ENCODE results near the gene MYBPC1.

MYBPC1 gene

GRCh38 chr12:101690544-101691098, 95.8 kb downstream of the MYBPC1 start:
- Histone ChIP-seq H3K4me2 (ENCODE audit: low read depth, low read length, poor library complexity, severe bottlenecking) (no peak overlapping the region), H4K20me1 (ENCODE audit: insufficient read depth, low read length, poor library complexity, severe bottlenecking) (no peaks in the 10 kb centered on the region), H3F3A (ENCODE audit: low read depth) (no peaks in the 10 kb centered on the region), H3K9ac (ENCODE audit: low read depth, low read length, poor library complexity, severe bottlenecking) (no peak overlapping the region), H2AFZ (ENCODE audit: low read length) (no peak overlapping the region), H3K27me3 (ENCODE audit: insufficient read depth, low read length, poor library complexity, severe bottlenecking) (no peaks in the 10 kb centered on the region), H3K79me2 (ENCODE audit: insufficient read depth, low read length) (no peaks in the 10 kb centered on the region), H3K9me2 (replicated peaks; ENCODE audit: low read depth, low read length) (no peaks in the 10 kb centered on the region), H3K4me1 (ENCODE audit: insufficient read depth, low read length, poor library complexity, severe bottlenecking) (no peaks in the 10 kb centered on the region), H3K36me3 (ENCODE audit: insufficient read depth, low read length) (no peaks in the 10 kb centered on the region), H3K9me3 (ENCODE audit: insufficient read depth, low read depth, low read length) (no peaks in the 10 kb centered on the region), H3K4me3 (ENCODE audit: low read length, poor library complexity, severe bottlenecking) (no peak overlapping the region)
- TF ChIP-seq, protein P1, sequence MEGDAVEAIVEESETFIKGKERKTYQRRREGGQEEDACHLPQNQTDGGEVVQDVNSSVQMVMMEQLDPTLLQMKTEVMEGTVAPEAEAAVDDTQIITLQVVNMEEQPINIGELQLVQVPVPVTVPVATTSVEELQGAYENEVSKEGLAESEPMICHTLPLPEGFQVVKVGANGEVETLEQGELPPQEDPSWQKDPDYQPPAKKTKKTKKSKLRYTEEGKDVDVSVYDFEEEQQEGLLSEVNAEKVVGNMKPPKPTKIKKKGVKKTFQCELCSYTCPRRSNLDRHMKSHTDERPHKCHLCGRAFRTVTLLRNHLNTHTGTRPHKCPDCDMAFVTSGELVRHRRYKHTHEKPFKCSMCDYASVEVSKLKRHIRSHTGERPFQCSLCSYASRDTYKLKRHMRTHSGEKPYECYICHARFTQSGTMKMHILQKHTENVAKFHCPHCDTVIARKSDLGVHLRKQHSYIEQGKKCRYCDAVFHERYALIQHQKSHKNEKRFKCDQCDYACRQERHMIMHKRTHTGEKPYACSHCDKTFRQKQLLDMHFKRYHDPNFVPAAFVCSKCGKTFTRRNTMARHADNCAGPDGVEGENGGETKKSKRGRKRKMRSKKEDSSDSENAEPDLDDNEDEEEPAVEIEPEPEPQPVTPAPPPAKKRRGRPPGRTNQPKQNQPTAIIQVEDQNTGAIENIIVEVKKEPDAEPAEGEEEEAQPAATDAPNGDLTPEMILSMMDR (conservative IDR thresholded peaks at IDR 0.05; ENCODE audit: low read length): no peak
- TF ChIP-seq EZH2phosphoT487 (IDR thresholded peaks at IDR 0.05; ENCODE audit: borderline replicate concordance): no peak

DNA sequence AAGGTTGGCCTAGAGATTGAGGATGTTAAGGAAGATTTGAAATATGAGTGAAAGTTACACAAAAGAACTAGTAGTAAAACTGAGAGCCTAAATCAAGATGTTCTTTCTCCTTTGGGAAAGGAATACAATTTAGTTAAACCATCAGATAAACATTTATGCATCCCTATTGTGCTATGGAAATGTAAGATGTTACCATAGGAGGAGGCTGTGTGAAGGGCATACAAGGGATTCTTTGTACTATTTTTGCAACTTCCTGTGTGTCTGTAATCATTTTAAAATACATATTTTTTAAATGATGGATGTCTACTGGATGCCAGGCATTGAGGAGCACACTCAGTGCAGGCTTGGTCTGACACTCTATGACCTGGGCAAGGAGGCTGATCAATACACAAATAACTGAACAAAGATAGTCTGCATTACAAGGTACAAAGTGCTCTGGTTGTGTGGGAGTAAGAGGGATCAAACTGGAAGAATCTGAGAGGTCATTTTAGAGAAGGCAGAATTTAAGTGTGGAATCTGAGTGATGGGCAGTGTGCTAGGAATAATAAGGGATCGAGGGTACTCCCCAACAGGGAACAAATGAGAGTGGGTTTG, 96.8 kb downstream of the MYBPC1 start:
- Histone ChIP-seq H3K9me3 (ENCODE audit: insufficient read depth, low read depth, low read length) (no peaks in the 10 kb centered on the region), H2AFZ (ENCODE audit: low read length) (peak overlapping the region; percentile 41; the same call in 1 of the 2 replicates), H3K4me1 (ENCODE audit: insufficient read depth, low read length, poor library complexity, severe bottlenecking) (peaks cover 5% of the 10 kb centered on the region), H3F3A (ENCODE audit: low read depth) (no peaks in the 10 kb centered on the region), H3K9me2 (replicated peaks; ENCODE audit: low read depth, low read length) (no peaks in the 10 kb centered on the region), H4K20me1 (ENCODE audit: insufficient read depth, low read length, poor library complexity, severe bottlenecking) (no peaks in the 10 kb centered on the region), H3K4me3 (ENCODE audit: low read length, poor library complexity, severe bottlenecking) (no peak overlapping the region), H3K27me3 (ENCODE audit: insufficient read depth, low read length, poor library complexity, severe bottlenecking) (no peaks in the 10 kb centered on the region), H3K79me2 (ENCODE audit: insufficient read depth, low read length) (peaks cover 4% of the 10 kb centered on the region; the same call in 1 of the 2 replicates), H3K9ac (ENCODE audit: low read depth, low read length, poor library complexity, severe bottlenecking) (no peak overlapping the region), H3K4me2 (ENCODE audit: low read depth, low read length, poor library complexity, severe bottlenecking) (no peak overlapping the region), H3K36me3 (ENCODE audit: insufficient read depth, low read length) (no peaks in the 10 kb centered on the region)
- TF ChIP-seq EZH2phosphoT487 (IDR thresholded peaks at IDR 0.05; ENCODE audit: borderline replicate concordance): no peak
- TF ChIP-seq, protein P1 (conservative IDR thresholded peaks at IDR 0.05; ENCODE audit: low read length): no peak

GRCh38 chr12:101694297-101694848, 99.6 kb downstream of the MYBPC1 start:
- peaks cover 9% of the 10 kb centered on the region for H3K4me1 ChIP-seq (ENCODE audit: insufficient read depth, low read length, poor library complexity, severe bottlenecking)
- no peaks in the 10 kb centered on the region for H3K27me3 ChIP-seq (ENCODE audit: insufficient read depth, low read length, poor library complexity, severe bottlenecking)
- H3K9me3 ChIP-seq (ENCODE audit: insufficient read depth, low read depth, low read length): no peaks in the 10 kb centered on the region
- no peaks in the 10 kb centered on the region for H3K9me2 ChIP-seq (replicated peaks; ENCODE audit: low read depth, low read length)
- H4K20me1 ChIP-seq (ENCODE audit: insufficient read depth, low read length, poor library complexity, severe bottlenecking): no peaks in the 10 kb centered on the region
- H3K4me2 ChIP-seq (ENCODE audit: low read depth, low read length, poor library complexity, severe bottlenecking): no peak overlapping the region
- no peaks in the 10 kb centered on the region for H3F3A ChIP-seq (ENCODE audit: low read depth)
- no peak overlapping the region for H3K4me3 ChIP-seq (ENCODE audit: low read length, poor library complexity, severe bottlenecking)
- H3K9ac ChIP-seq (ENCODE audit: low read depth, low read length, poor library complexity, severe bottlenecking): no peak overlapping the region
- H2AFZ ChIP-seq (ENCODE audit: low read length): peak overlapping the region; percentile 47; the same call in 1 of the 2 replicates
- H3K79me2 ChIP-seq (ENCODE audit: insufficient read depth, low read length): peaks cover 24% of the 10 kb centered on the region
- H3K36me3 ChIP-seq (ENCODE audit: insufficient read depth, low read length): no peaks in the 10 kb centered on the region
- TF ChIP-seq, protein P1 (conservative IDR thresholded peaks at IDR 0.05; ENCODE audit: low read length): no peak
- no peak for TF ChIP-seq EZH2phosphoT487 (IDR thresholded peaks at IDR 0.05; ENCODE audit: borderline replicate concordance)
